Measurements from ENCODE around the gene LRRC7.

LRRC7 gene

GRCh38 chr1:69834336-69834735 lies 266.6 kb downstream of the LRRC7 start:
- TF ChIP-seq CTCF (conservative IDR thresholded peaks at IDR 0.05; ENCODE audit: low read length): no peak
- no peak for DNase-seq (ENCODE audit: low read depth)
- H3K4me3 ChIP-seq (ENCODE audit: low read length): no peak overlapping the region

- no peak overlapping the region for H3K4me3 ChIP-seq (ENCODE audit: low read length)
- peak; percentile 5 for DNase-seq (ENCODE audit: low read depth)
- TF ChIP-seq CTCF (conservative IDR thresholded peaks at IDR 0.05; ENCODE audit: low read length): no peak
Measured at GRCh38 chr1:69835955-69836354, 268.2 kb downstream of the LRRC7 start.

GRCh38 chr1:69836971-69837636 lies 269.4 kb downstream of the LRRC7 start:
- no peak overlapping the region for H3K4me3 ChIP-seq (ENCODE audit: low read length)
- no peak for TF ChIP-seq CTCF (conservative IDR thresholded peaks at IDR 0.05; ENCODE audit: low read length)
- peak; percentile 46 for DNase-seq (ENCODE audit: low read depth)

GRCh38 chr1:69842326-69842725 lies 274.6 kb downstream of the LRRC7 start:
- H3K4me3 ChIP-seq (ENCODE audit: low read length): no peak overlapping the region
- no peak for DNase-seq (ENCODE audit: low read depth)
- TF ChIP-seq CTCF (conservative IDR thresholded peaks at IDR 0.05; ENCODE audit: low read length): no peak

- no peak overlapping the region for H3K4me3 ChIP-seq (ENCODE audit: low read length)
- TF ChIP-seq CTCF (conservative IDR thresholded peaks at IDR 0.05; ENCODE audit: low read length): no peak
- no peak for DNase-seq (ENCODE audit: low read depth)
Measured at GRCh38 chr1:69845655-69846054, 277.9 kb downstream of the LRRC7 start.

- no peak for DNase-seq (ENCODE audit: low read depth)
Measured at GRCh38 chr1:69846267-69846666, 278.5 kb downstream of the LRRC7 start.

More at GRCh38 chr1:69846267-69846666, 278.5 kb downstream of the LRRC7 start:
- no peak for TF ChIP-seq CTCF (conservative IDR thresholded peaks at IDR 0.05; ENCODE audit: low read length)
- H3K4me3 ChIP-seq (ENCODE audit: low read length): no peak overlapping the region
